CD8-positive, alpha-beta memory T cell (primary cell): ENCODE measurements around the gene MYH7. TPM values are rescaled to one million over a fixed set of nuclear protein-coding genes. Genes with fewer than 3 reads are reported as not detected.
"Not testable (repeated sequence)": the region's sequence is repeated elsewhere in the genome, so short reads cannot be mapped to it uniquely, and the experiment has no call there.

Source experiments
- CTCF ChIA-PET: fragments of 350-600 bp; sonication (Branson Sonifier 250); formaldehyde crosslinking; loops from one replicate; lab custom pipeline; 2021; ENCODE audit warnings: antibody characterized with exemption; lab: Charles Lee
- POLR2A ChIA-PET: fragments of 350-600 bp; sonication (Branson Sonifier 250); formaldehyde crosslinking; loops from one replicate; lab custom pipeline; 2021; ENCODE audit warnings: antibody characterized with exemption; lab: Charles Lee
- DNase-seq, 5 donors: peaks; one replicate each; pipeline versions ENCODE4 v3.0.0 to v3.0.0-alpha.2; 2020 to 2022; ENCODE audit warnings: mixed read lengths in 1 of 5
- H3K27ac ChIP-seq: one replicate; pipeline ENCODE4 v1.7.0; 2013; ENCODE audit warnings: low read depth, mild to moderate bottlenecking, low read length, moderate library complexity
- H3K27me3 ChIP-seq: 2 replicates; pipeline ENCODE4 v1.7.0; 2013; ENCODE audit warnings: low read length, mild to moderate bottlenecking; ENCODE audit not compliant: insufficient read depth, poor library complexity, severe bottlenecking
- H3K36me3 ChIP-seq: 2 replicates; pipeline ENCODE4 v1.7.0; 2013; ENCODE audit warnings: mild to moderate bottlenecking, low read length, moderate library complexity; ENCODE audit not compliant: insufficient read depth
- H3K4me1 ChIP-seq: 2 replicates; pipeline ENCODE4 v1.7.0; 2013; ENCODE audit warnings: mild to moderate bottlenecking, low read length, moderate library complexity; ENCODE audit not compliant: insufficient read depth
- H3K4me3 ChIP-seq: 2 replicates; pipeline ENCODE4 v1.7.0; 2013; ENCODE audit warnings: mild to moderate bottlenecking, low read length
- H3K9me3 ChIP-seq: 2 replicates; pipeline ENCODE4 v1.7.0; 2013; ENCODE audit warnings: mild to moderate bottlenecking, low read length
- H3K27ac Mint-ChIP-seq, 8 donors: one replicate each; pipeline ENCODE4 v1.8.0; 2020 to 2021; ENCODE audit warnings: mixed read lengths in 8 of 8, mild to moderate bottlenecking in 6 of 8, inconsistent platforms in 3 of 8, moderate library complexity in 3 of 8
- H3K27me3 Mint-ChIP-seq, 2 donors: one replicate each; pipeline ENCODE4 v1.8.0; 2020 to 2021; ENCODE audit warnings: mixed read lengths in 2 of 2, mild to moderate bottlenecking in 1 of 2, moderate library complexity in 1 of 2
- H3K36me3 Mint-ChIP-seq, 3 donors: one replicate each; pipeline ENCODE4 v1.8.0; 2020 to 2021; ENCODE audit warnings: mixed read lengths in 3 of 3, inconsistent platforms in 1 of 3, mild to moderate bottlenecking in 1 of 3
- H3K4me1 Mint-ChIP-seq, 3 donors: one replicate each; pipeline ENCODE4 v1.8.0; 2020 to 2021; ENCODE audit warnings: mixed read lengths in 3 of 3, inconsistent platforms in 1 of 3, mild to moderate bottlenecking in 1 of 3
- H3K4me3 Mint-ChIP-seq, 7 donors: one replicate each; pipeline ENCODE4 v1.8.0; 2020 to 2021; ENCODE audit warnings: mixed read lengths in 7 of 7, mild to moderate bottlenecking in 6 of 7, moderate library complexity in 4 of 7, inconsistent platforms in 2 of 7
- H3K9me3 Mint-ChIP-seq, 5 donors: one replicate each; pipeline ENCODE4 v1.8.0; 2020 to 2022; ENCODE audit warnings: mixed read lengths in 5 of 5, mild to moderate bottlenecking in 3 of 5, moderate library complexity in 2 of 5, inconsistent platforms in 1 of 5
- polyA plus RNA-seq: library from polyadenylated mRNA; unstranded; fragments of 300-500 nt; fragmentation: Illumina TruSeq; gene quantifications from one replicate; pipeline ENCODE4 v1.2.3, GENCODE V29; 2021
- total RNA-seq, 2 experiments: library from RNA; stranded (reverse); gene quantifications; one replicate each; pipeline ENCODE4 v1.2.3, GENCODE V29; 2021

Gene MYH7
- total and polyA plus RNA-seq, 3 experiments from 2014 or later: not detected

GRCh38 chr14:23456883-23457586, 21.6 kb upstream of the MYH7 start:
- DNase-seq, H3K4me1 ChIP-seq, POLR2A ChIA-PET, H3K4me1 Mint-ChIP-seq, H3K27ac Mint-ChIP-seq, H3K27me3 ChIP-seq, H3K27ac ChIP-seq, H3K36me3 ChIP-seq, H3K4me3 ChIP-seq, H3K4me3 Mint-ChIP-seq, CTCF ChIA-PET, H3K36me3 Mint-ChIP-seq, H3K9me3 ChIP-seq, H3K9me3 Mint-ChIP-seq: not testable (repeated sequence)
- H3K27me3 Mint-ChIP-seq: peaks cover 25 to 71% of the 10 kb centered on the region in 2 donors

DNA sequence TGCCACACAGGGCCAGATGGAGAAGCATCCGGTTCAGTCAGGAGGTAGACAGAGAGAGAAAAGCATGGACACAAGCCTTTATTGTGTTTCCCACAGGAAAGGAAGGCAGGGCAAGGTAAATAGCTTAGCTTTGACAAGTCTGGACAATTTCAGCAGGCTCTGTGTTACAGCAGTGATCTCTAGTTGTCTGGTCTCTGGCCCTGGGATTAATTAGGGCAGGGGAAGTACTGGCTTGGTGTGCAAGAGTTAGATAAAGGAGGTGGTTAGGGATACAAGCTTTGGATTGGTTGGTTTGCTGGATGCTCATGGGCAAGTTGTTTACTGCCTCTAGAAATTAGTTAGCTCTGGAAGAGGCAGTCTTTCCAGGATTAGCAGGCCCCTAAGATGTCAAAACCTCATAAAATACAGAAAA, 19.0 kb upstream of the MYH7 start:
- POLR2A ChIA-PET: no interaction called here
- Histone ChIP-seq H3K9me3 (no peaks in the 10 kb centered on the region), H3K27me3 (no peaks in the 10 kb centered on the region), H3K27ac (no peak overlapping the region), H3K36me3 (no peaks in the 10 kb centered on the region), H3K4me3 (no peak overlapping the region), H3K4me1 (no peaks in the 10 kb centered on the region)
- Mint-ChIP-seq H3K9me3 (peaks cover 0 to 2% (median 0%) of the 10 kb centered on the region in 5 donors), H3K4me3 (no peak overlapping the region), H3K27ac (no peak overlapping the region), H3K27me3 (peaks cover 27 to 74% of the 10 kb centered on the region in 2 donors), H3K36me3 (no peaks in the 10 kb centered on the region), H3K4me1 (no peaks in the 10 kb centered on the region)
- CTCF ChIA-PET: no interaction called here
- DNase-seq: no peak

- Mint-ChIP-seq H3K27me3 (peaks cover 19 to 71% of the 10 kb centered on the region in 2 donors), H3K4me3 (no peak overlapping the region), H3K36me3 (no peaks in the 10 kb centered on the region), H3K9me3 (peaks cover 0 to 2% (median 0%) of the 10 kb centered on the region in 5 donors), H3K27ac (no peak overlapping the region), H3K4me1 (no peaks in the 10 kb centered on the region)
- POLR2A ChIA-PET: no interaction called here
- Histone ChIP-seq H3K9me3 (no peaks in the 10 kb centered on the region), H3K4me3 (no peak overlapping the region), H3K4me1 (no peaks in the 10 kb centered on the region), H3K27ac (no peak overlapping the region), H3K36me3 (no peaks in the 10 kb centered on the region), H3K27me3 (no peaks in the 10 kb centered on the region)
- DNase-seq: no peak
- CTCF ChIA-PET: no interaction called here
Observed at GRCh38 chr14:23452237-23452636, 16.8 kb upstream of the MYH7 start.

DNA sequence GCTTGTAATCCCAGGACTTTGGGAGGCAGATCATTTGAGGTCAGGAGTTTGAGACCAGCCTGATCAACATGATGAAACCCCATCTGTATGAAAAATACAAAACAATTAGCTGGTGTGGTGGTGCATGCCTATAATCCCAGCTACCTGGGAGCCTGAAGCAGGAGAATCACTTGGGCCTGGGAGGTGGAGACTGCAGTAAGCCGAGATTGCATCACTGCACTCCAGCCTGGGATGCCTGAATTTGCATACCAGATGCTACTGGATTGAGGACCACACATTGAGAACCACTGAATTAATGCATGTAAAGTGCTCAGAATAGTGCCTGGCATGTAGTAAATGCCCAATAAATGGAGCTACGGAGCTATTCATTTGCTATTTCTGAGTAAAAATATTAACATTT, 14.9 kb upstream of the MYH7 start:
- no peak for DNase-seq
- H3K4me1 ChIP-seq: no peaks in the 10 kb centered on the region
- no peak overlapping the region for H3K27ac Mint-ChIP-seq
- no peak overlapping the region for H3K27ac ChIP-seq
- H3K4me3 ChIP-seq: no peak overlapping the region
- H3K27me3 ChIP-seq: no peaks in the 10 kb centered on the region
- no peaks in the 10 kb centered on the region for H3K36me3 Mint-ChIP-seq
- peaks cover 0 to 2% (median 0%) of the 10 kb centered on the region in 5 donors for H3K9me3 Mint-ChIP-seq
- no peaks in the 10 kb centered on the region for H3K36me3 ChIP-seq
- ChIA-PET POLR2A (no interaction called here), CTCF (no interaction called here)
- H3K27me3 Mint-ChIP-seq: peaks cover 11 to 56% of the 10 kb centered on the region in 2 donors
- no peaks in the 10 kb centered on the region for H3K9me3 ChIP-seq
- H3K4me1 Mint-ChIP-seq: no peaks in the 10 kb centered on the region
- no peak overlapping the region for H3K4me3 Mint-ChIP-seq

DNA sequence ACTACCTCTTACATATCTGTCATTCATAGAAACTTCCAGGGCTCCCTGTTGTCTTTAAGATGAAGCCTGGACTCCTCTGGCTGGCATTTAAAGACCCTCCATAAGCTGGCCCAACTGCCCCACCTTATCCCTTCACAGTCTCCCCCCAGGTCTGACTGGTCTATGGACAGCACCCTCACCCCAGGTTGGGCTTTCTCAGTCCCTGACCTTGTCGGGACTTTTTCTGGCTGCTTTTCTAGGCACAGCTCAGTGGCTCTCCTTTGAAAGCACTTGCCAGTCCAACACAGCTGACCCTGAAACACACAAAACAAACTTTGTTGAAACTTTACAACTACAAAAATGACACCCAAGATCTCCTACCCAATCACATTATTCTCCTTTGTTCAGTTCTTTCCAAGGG, 13.9 kb upstream of the MYH7 start:
- Histone ChIP-seq H3K4me1 (no peaks in the 10 kb centered on the region), H3K9me3 (no peaks in the 10 kb centered on the region), H3K27me3 (no peaks in the 10 kb centered on the region), H3K4me3 (no peak overlapping the region), H3K36me3 (no peaks in the 10 kb centered on the region), H3K27ac (no peak overlapping the region)
- POLR2A ChIA-PET: no interaction called here
- no peak for DNase-seq
- H3K4me3 Mint-ChIP-seq: no peak overlapping the region
- CTCF ChIA-PET: no interaction called here
- H3K27ac Mint-ChIP-seq: no peak overlapping the region
- no peaks in the 10 kb centered on the region for H3K4me1 Mint-ChIP-seq
- H3K36me3 Mint-ChIP-seq: no peaks in the 10 kb centered on the region
- H3K27me3 Mint-ChIP-seq: peaks cover 8 to 47% of the 10 kb centered on the region in 2 donors
- H3K9me3 Mint-ChIP-seq: peaks cover 0 to 2% (median 0%) of the 10 kb centered on the region in 5 donors

GRCh38 chr14:23447361-23448350, 12.2 kb upstream of the MYH7 start:
- DNase-seq: no peak
- no peak overlapping the region for H3K27ac Mint-ChIP-seq
- no peaks in the 10 kb centered on the region for H3K4me1 ChIP-seq
- no peak overlapping the region for H3K4me3 ChIP-seq
- no peak overlapping the region for H3K4me3 Mint-ChIP-seq
- no peaks in the 10 kb centered on the region for H3K36me3 Mint-ChIP-seq
- ChIA-PET CTCF (no interaction called here), POLR2A (interaction anchor here (0.5 kb wide), 1 partner anchor 145 kb away, joined by 3 read pairs; no protein-coding TSS in a partner anchor)
- no peak overlapping the region for H3K27ac ChIP-seq
- peaks cover 5 to 34% of the 10 kb centered on the region in 2 donors for H3K27me3 Mint-ChIP-seq
- no peaks in the 10 kb centered on the region for H3K27me3 ChIP-seq
- H3K9me3 Mint-ChIP-seq: no peaks in the 10 kb centered on the region
- H3K36me3 ChIP-seq: no peaks in the 10 kb centered on the region
- no peaks in the 10 kb centered on the region for H3K4me1 Mint-ChIP-seq
- no peaks in the 10 kb centered on the region for H3K9me3 ChIP-seq

GRCh38 chr14:23446291-23446851, 10.9 kb upstream of the MYH7 start:
- no peaks in the 10 kb centered on the region for H3K4me1 ChIP-seq
- H3K4me3 Mint-ChIP-seq: no peak overlapping the region
- no peak overlapping the region for H3K4me3 ChIP-seq
- DNase-seq: no peak
- H3K27me3 ChIP-seq: no peaks in the 10 kb centered on the region
- POLR2A ChIA-PET: no interaction called here
- H3K4me1 Mint-ChIP-seq: no peaks in the 10 kb centered on the region
- CTCF ChIA-PET: no interaction called here
- no peaks in the 10 kb centered on the region for H3K36me3 Mint-ChIP-seq
- H3K36me3 ChIP-seq: no peaks in the 10 kb centered on the region
- no peak overlapping the region for H3K27ac Mint-ChIP-seq
- no peak overlapping the region for H3K27ac ChIP-seq
- no peaks in the 10 kb centered on the region for H3K9me3 Mint-ChIP-seq
- no peaks in the 10 kb centered on the region for H3K9me3 ChIP-seq
- peaks cover 5 to 30% of the 10 kb centered on the region in 2 donors for H3K27me3 Mint-ChIP-seq

DNA sequence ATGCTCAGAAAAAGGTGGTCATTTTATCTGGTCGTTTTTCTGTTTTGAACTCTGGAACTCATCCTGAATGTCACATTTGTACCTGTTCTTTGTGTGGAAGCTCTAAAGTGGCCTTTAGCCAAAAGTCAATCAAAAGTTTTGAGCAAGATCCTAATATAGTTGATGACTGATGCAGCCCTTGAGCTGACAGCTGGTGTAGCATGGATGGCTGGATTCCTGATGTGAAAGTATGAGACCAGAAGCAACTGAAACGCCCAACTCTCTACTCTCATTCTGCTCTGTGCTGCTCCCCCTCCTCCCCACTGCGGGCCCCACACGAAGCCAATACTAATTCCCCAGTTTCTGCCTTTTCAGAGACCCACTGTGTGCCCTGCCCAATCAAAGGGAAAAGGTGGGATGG, 10.3 kb upstream of the MYH7 start:
- ChIA-PET POLR2A (no interaction called here), CTCF (no interaction called here)
- Histone ChIP-seq H3K27me3 (no peaks in the 10 kb centered on the region), H3K27ac (no peak overlapping the region), H3K36me3 (no peaks in the 10 kb centered on the region), H3K9me3 (no peaks in the 10 kb centered on the region), H3K4me3 (no peak overlapping the region), H3K4me1 (no peaks in the 10 kb centered on the region)
- no peaks in the 10 kb centered on the region for H3K9me3 Mint-ChIP-seq
- H3K4me1 Mint-ChIP-seq: no peaks in the 10 kb centered on the region
- H3K27me3 Mint-ChIP-seq: peaks cover 2 to 27% of the 10 kb centered on the region in 2 donors
- no peak for DNase-seq
- peak overlapping the region in 1 of 8 donors; percentile 11 for H3K27ac Mint-ChIP-seq
- no peaks in the 10 kb centered on the region for H3K36me3 Mint-ChIP-seq
- no peak overlapping the region for H3K4me3 Mint-ChIP-seq
